HG03469 (cell line): ENCODE results near the gene VCX2.
"Not testable (repeated sequence)": the region's sequence is repeated elsewhere in the genome, so short reads cannot be mapped to it uniquely, and the experiment has no call there.

Source experiments
- ATAC-seq: cut with Tn5 transposase; IDR thresholded peaks from one replicate; pipeline ENCODE4 v1.9.1; 2021; ENCODE audit warnings: mild to moderate bottlenecking, moderate library complexity, moderate number of reproducible peaks; ENCODE audit not compliant: unreplicated experiment

The VCX2 gene

DNA sequence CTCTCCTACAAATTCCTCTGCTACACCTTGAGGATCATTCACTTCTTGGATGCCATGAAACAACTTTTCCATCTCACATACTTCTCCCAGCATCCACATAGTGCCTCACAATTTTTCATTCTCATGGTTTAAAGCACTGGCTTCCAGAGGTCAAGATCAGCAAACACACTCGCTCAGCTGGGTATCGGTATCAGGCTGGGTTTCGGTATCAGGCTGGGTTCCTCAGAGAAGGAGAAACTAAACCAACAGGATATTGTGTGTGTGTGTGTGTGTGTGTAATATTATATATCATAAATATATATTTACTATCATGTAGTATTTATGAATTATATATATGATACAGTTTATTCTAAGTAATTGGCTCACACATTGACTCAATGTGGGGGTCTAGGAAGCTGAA is at the start of gene VCX2:
VCX2 (minus strand) TSS at position 99 of the 400 bp plus-strand sequence. CDS start 624 bp downstream, outside the sequence.
- not testable (repeated sequence) for ATAC-seq

DNA sequence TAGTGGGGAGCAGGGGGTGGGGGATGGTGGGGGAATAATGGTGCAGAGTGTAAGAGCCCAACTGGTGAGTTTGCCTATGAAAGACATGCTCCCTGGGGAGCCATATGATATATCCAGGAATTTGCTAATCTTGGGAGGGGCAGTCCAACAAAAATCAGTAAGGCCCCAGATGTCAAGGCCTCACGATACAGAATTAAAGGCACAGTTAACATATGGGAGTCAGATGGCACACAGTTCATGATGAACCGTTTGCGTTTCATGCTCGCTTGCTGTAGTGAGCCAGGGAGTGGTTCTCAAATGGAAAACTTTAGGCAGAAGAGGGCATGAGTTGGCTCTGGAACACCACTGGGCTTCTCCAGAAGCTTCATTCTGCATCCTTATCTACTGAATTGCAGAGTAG is 33.9 kb upstream of the VCX2 start:
- no peak for ATAC-seq

DNA sequence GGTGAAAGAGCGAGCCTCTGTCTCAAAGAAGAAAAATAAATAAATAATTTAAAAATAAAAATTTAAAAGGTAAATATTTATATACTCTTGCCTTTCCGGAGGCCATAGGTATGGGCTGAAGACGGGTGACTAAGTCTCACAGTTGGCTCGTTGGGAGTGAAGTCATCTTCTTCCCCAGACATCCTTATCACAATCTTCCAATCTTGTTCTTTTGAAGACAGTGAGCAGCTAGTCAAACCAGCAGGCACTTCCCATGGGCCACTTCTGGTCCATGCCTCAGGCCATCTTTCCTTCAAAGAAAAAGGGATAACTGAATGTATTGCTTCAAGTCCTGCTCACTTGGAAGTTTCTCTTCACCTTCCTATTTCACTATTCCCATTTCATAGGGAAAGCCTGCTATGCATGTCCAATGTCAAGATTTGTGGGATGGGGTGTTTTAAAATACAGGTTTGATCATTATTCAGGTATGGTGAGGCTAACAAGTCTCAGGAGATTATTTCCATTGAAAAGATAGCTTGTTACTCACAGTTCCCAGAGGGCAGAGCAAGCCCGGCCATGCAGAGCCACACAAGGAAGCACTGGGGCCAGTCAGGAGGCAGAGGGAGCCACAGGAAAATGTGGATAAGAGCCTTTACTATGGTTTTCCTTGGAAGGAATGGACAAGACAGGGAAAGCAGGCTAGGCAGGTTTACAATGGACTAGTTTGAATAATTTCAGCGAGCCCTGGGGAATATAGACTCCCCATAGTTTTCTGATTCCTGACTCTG is 33.3 kb upstream of the VCX2 start:
- ATAC-seq: no peak

DNA sequence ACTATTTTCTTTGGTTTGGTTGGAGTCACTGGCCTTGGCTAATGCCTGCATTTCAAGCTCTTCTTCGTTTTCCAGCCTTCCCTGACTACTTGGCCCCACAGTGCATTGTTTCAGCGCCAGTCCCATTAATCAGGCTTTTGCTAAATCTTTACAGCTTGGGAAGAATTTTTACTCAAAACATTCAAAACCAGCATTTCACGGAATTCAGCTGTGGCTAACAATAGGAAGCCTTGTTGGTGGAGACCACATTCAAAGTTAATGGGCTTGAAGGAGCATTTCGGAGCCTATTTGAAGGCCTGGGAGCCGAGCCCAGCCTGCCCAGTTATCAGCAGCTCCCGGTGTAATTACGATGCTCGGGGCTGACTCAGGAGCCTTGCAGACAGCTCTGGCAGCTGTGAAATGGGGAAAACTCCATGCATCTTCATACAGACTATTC is 30.8 kb upstream of the VCX2 start:
- no peak for ATAC-seq

DNA sequence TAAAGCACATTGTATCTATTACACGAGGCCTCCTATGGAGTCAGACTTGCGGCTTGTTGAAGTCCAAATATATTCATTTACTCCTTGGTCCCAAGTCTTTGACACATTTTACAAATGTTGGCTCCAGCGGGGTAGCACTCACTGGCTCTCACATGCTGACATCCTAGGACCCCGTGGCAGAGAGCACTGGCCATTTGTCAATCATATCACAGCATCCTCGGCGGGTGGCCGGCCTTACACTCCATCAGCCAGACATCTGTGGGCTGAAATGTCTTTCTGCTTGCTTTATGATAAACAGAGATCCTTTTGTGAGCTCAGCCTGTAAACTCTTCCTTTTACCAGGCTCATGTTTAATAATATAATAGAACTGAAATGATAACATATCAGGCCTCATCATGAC is 25.7 kb upstream of the VCX2 start:
- ATAC-seq: no peak

DNA sequence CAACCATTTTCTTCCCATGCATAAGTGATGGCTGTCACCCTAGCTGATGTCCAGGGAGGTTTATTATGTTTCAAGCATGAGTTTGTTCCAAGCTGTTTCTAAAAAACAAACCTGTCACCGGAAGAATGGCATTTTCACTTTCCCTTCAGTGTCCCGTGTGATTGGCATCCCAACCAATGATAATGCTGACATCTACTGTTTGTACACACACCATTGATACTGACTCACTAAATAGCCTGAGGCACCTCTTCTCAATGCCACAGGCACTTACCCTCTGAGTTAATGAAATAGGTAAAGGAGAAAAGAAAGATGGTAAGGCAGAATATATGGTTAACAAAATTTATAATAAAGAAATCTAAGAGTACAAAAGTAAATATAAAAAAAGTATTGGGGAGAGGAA is 23.1 kb upstream of the VCX2 start:
- ATAC-seq: no peak

DNA sequence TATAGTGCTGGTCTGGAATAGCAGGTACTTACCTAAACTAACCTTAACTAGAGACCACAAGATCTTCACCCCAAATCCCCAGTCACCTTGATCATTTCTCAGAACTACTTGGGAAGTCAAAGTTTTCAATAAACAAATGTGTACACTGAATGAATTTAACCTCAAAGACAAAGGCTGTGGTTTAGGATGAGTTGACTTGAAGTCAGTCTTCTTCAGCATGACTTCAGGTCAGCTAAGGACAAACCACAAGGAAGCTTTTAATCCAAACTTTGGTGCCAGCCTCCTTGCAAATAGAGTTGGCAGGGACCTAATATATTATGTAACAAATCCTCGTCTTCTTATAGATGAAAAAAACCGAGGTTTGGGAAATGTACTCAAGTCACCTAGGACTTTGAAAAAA is 21.2 kb upstream of the VCX2 start:
- no peak for ATAC-seq

DNA sequence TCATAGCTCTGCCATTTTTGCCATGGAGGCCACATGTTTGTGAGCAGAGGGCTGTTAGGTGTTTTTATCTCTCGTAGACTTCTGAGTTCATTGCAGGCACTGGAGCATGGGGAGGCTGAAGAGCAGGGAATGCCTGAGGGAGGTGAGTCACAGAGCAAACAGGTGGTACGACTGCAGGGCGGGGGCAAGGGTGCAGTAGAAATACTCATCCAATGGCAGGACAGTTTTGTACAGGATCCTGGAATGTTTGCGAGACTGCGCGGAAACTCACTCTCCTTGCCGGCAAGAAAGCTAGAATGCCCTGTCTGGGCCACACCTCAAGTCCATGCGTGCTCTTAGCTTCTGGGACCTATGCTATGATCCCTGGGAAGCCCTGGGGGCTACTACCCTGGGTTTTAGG is 20.0 kb upstream of the VCX2 start:
- no peak for ATAC-seq

DNA sequence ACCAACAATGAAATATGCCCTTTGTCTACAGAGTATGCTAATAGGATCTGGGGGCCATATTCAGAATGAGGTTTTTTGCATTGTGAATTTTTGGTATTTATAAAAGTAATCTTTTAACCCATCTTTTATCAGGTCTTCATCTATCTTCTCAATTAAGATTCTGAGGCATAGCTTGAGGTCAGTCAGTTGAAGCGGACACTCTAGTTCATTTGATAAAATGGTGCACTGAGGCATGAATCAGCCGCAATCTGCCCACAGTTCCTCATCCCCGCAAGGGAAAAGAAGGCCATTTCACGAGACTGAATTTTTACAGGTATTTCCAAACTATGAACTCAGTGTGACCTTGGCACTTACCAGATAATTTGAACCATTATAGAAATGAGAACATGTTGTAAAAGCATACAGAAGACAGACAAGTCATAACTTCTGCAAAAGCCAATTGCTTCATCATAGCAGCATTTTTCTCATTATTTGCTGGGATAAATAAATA is 19.3 kb upstream of the VCX2 start:
- no peak for ATAC-seq

DNA sequence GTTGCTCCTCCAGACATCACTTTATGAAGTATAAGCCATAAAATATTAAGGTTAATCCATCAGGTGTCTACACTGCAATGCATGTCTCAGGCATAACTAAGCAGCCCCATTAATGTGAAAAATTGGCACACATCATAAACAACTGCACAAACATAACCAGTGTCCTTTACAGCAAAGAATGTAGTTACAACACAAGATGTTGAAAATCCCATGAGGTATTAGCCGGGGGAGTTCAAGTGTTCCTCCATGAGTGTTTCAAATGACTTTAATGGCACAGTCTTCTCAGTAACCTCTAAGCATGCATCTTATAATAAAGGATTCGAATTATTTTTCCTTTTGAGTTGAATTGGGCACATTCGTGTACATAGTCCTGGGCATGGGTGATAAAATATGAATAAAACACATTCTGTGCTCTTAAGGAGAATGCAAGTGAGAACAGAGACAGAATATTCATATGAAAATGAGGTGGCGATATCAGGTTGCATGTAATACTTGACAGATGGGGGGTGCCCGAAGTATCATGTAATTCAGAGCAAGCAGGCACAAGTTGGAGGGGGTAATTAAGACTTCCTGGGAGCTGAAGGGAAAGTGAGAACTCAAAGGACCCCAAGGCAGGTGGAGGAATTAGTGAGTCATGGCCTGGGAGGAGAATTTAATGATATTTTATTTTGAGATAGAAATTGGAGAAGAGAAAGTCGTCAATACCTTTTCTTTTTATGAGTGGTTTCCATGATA is 18.2 kb upstream of the VCX2 start:
- no peak for ATAC-seq

DNA sequence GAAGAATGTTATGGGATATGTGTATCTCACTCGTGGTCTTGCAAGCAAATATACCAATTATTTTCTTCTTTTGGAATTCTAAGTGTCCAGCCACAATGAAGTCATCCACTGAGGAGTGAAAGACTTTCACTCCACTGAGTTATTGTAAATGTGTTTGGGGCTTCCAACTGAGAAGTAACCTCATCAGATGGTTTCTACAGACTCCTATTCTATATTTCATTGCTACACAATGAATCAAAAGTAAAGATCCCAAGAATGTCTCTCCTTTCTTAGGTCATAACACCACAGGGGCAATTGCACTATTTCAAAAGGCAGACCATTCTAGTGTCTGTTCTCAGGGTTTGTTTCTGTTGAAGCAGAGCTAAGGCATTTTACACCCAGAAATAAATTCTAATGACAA is 12.3 kb upstream of the VCX2 start:
- ATAC-seq: no peak

DNA sequence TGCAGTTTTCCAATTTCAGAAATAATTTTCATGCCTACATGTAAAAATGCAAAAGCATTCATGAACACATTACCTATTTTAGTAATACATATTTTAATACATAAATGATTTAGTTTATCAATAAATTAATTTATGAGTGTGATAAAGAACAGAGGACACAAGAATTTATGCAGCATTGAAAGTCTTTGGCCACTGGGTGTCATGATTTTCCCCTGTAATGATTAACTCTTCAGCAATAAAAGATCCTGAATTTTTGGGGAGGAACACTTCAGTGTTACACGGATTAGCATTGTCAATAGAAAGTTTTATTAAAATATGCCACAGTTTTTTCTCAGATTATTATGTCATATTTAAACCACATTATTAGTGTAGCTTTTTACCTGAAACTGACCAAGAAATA is 8.6 kb upstream of the VCX2 start:
- no peak for ATAC-seq

DNA sequence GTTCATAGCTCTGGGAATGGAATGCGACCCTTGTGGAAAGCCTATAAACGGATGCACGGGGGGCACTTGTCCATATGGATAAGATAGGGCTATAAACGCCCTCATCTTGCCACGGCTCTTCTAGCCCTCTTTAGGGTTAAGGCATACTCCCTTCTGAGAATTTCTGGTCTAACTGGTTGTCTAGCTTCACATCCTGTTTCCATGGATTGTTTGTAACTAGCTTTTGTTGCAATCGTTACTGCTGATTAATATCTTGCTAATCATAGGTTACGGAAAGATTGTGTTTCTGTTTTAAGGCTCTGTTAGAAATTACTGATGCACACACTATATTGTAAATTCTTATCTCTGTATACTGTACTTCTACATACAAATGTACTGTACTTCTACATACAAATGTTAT is 17.1 kb downstream of the VCX2 start:
- ATAC-seq: not testable (repeated sequence)

DNA sequence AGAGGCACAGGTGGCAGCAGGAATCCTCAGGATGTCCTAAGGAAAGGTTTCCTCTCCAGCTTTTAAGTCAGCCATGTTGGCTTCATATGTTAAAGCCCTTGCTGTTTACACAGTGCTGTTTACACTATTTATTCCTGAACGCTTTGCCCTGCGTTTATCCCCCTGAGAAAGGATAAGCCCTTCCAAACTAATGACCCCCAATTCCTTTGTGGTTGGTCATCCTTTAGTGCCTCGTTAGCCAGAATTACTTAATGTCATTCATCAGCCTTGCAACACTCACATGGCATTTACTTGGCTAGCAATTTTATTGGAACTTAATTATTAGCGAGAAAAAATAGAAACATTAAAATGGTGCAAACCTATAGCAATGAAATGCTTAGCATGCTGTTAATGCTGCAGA is 23.8 kb downstream of the VCX2 start:
- ATAC-seq: no peak

DNA sequence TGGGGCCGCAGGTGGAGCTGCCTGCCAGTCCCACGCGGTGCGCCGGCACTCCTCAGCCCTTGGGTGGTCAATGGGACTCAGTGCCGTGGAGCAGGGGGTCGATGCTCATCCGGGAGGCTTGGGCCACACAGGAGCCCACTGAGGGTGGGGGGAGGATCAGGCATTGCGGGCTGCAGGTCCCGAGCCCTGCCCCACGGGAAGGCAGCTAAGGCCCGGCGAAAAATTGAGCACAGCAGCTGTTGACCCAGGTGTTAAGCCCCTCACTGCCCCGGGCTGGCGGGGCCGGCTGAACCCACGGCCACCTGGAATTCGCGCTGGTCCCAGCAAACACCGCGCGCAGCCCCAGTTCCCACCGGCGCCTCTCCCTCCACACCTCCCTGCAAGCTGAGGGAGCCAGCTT is 26.1 kb downstream of the VCX2 start:
- no peak for ATAC-seq

DNA sequence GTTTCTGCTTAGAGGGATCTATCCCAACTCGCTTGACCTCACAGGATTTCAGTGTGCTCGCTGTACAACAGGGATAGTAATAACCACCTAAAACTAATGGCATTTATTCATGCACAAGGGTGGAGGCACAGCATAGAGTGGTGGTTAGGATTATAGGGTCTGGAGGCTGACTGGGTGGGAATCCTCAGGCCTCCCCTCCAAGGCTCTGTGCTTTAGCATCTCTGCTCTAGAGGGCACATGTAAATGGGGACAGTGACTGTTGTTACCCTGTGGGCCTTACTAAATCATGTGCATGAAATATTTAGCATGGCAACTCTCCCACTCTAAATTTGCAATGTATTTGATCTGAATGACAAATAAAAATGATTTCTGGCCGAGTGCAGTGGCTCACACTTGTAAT is 29.2 kb downstream of the VCX2 start:
- ATAC-seq: no peak

DNA sequence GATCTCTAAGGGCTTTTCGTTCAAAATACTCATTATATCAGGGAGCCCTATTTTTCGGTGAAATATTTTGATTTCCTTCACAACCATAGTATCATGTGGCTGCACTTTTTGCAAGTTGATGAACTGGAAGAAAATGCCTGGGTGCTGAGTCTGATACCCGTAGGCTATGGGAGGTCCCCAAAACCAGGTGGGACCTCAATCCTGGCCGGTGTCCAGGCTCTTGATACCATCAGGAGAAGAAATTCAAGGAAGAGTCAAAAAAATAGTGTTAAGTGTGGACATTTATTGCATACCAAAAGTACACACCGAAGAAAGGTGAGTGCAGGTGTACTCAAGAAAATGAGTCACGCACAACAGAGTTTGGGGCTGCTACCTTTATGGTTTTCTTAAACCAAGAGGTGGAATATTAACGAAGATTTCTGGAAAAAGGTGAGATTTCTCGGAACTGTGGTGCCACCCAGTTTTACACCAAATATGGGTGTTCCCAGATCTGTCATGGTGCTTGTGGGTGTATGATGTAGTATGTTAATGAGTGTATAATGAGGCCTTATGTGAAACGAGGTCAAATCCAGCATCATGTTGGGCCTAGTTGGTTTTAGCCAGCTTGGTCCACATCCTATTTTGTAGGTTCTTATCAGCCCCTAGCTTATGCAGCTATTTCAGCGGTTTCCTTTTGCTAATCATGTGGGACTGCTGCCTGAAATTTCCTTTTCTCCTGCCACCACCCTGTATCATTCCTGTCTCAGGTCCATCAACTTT is 29.9 kb downstream of the VCX2 start:
- no peak for ATAC-seq

DNA sequence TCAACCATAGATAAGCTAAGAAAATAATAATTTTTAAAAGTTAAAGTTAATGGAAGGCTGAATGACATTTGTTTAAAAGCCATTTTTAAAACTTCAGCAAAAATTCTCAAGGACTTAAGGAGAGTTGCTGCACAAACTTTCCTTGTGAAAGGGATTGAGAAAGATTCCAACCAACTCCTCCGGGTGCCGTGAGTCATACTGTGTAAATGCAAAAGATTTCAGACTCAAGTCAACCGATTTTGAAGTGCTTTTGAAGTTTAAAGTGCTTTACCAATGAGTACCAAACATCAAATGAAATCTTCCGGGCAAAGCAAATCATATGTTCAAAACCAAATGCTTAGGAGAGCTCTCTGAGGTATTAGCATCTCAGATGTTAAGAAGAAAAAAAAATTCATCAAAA is 31.4 kb downstream of the VCX2 start:
- no peak for ATAC-seq

DNA sequence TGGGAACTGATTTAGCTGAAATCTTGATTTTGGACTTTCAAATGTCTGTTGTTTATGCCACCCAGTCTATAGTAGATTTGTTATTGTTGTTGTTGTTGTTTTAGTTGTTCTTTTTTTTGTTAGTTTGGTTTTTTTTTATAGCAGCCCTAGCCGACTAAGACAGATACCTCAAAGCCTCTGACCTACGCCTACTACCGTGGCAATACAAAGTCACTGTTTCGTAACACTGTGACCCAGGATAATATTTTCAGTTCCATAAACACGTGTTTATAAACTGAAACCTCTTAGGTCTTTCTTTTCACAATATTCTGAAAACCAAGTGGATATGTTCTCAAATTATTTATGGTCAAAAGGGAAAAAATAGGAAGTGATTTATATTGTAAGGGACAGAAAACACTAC is 32.8 kb downstream of the VCX2 start:
- no peak for ATAC-seq

DNA sequence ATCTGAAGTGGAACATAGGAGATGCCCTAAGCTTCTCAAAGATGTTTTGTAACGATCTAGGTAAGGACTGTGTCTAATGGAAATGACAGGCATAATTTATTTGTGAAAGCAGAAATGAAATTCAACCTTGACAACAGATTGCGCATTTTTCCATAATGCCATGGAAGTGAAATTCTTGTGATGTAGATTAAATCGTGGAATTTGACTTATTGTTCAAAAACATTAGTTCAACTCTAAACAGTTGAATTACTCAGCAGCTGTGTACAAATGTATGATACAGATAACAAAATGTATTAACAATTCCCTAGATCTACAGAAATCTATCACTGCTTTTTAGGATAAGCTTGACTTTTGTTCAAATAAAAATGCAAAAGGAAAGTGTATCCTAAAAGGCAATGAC is 44.4 kb downstream of the VCX2 start:
- ATAC-seq: no peak

DNA sequence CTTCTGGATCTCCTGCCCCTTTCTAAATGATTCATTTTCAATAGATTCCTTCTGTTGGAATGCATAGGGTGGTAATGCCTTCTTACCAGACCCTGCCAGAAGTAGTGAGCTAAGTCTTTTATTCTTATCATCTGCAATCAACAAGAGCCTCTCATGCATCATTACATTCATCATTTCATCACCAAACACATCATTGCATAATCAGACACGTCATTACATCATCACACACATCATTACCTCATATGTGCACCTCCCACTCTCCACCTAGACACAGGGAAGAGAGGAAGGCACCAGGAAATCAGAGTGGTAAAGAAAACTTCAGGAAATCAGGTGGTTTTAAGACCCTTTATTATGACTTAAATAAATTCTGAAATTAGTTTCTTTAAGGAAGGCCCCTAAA is 45.0 kb downstream of the VCX2 start:
- ATAC-seq: no peak

DNA sequence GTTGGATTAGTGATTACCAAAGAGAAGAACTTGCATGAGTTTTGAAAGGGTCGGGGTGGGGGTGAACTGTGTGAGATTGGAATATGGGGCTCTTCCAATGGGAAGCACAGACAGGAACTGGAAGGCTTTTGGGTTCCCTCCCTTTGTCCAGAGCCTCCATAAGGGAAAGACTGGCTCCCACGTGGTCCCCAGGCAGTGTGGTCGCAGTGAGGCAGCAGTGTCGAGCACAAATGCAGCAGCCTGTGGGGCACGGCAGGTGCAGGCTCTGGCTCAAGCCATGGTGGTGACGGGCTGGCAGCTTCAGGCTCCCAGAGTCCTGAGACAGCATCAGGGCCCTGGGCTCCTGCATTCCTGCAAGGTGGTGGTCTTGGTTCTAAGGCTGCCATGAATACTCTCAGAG is 45.5 kb downstream of the VCX2 start:
- no peak for ATAC-seq
